OCI-LY7 (cell line): Measurements from ENCODE around the gene AXIN2.

Source experiments
- EZH2phosphoT487 ChIP-seq: fragments of 200-600 bp; sonication (generic); IDR thresholded peaks from 2 replicates; pipeline ENCODE4 v1.6.1; 2018; ENCODE audit warnings: low read depth, borderline replicate concordance, mild to moderate bottlenecking, mixed run types, antibody characterized with exemption, low read length, moderate library complexity, mixed read lengths
- TF ChIP-seq, protein P1 (sequence below): fragments of 200-600 bp; sonication (generic); conservative IDR thresholded peaks from 2 replicates; pipeline ENCODE4 v1.5.1; 2014; ENCODE audit warnings: mild to moderate bottlenecking, antibody characterized with exemption, low read length, moderate library complexity, mixed read lengths

DNA sequence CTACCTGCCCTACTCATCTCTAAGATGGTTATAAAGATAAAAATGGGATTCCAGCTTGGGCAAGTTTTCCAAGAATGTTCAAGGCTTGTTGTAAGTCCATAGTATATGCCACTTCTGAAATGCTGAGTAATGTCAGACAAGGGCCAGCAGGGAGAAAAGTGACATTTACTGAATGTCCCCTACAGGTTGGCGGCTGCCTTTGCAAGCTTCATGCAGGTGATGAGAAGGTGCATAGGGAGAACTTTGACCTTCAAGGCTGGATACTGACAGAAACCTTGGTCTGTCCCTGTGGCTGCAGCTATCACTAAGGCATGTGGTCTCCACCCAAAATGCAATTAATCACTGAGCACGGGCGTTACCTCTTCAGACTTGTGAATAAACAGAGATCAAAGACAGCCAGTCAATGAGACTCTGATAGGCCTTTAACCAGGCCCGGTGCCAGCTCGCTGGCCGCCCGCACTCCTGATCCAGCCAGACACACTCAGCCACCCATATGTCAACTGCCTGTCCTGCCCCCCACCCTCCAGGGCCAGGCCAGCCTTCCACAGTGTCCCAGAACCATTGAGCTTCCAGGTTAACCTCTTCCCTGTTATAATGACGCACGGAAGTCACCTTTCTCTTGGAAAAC lies 26.8 kb upstream of the AXIN2 start:
- TF ChIP-seq, protein P1, sequence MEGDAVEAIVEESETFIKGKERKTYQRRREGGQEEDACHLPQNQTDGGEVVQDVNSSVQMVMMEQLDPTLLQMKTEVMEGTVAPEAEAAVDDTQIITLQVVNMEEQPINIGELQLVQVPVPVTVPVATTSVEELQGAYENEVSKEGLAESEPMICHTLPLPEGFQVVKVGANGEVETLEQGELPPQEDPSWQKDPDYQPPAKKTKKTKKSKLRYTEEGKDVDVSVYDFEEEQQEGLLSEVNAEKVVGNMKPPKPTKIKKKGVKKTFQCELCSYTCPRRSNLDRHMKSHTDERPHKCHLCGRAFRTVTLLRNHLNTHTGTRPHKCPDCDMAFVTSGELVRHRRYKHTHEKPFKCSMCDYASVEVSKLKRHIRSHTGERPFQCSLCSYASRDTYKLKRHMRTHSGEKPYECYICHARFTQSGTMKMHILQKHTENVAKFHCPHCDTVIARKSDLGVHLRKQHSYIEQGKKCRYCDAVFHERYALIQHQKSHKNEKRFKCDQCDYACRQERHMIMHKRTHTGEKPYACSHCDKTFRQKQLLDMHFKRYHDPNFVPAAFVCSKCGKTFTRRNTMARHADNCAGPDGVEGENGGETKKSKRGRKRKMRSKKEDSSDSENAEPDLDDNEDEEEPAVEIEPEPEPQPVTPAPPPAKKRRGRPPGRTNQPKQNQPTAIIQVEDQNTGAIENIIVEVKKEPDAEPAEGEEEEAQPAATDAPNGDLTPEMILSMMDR = 0 out of 2 replicates have a peak, but pooled peaks have one; percentile 26
- TF ChIP-seq EZH2phosphoT487 = no peak
